Measurements from ENCODE around the gene RUSC2.
"Not testable (repeated sequence)": the region's sequence is repeated elsewhere in the genome, so short reads cannot be mapped to it uniquely, and the experiment has no call there.

Gene RUSC2

DNA sequence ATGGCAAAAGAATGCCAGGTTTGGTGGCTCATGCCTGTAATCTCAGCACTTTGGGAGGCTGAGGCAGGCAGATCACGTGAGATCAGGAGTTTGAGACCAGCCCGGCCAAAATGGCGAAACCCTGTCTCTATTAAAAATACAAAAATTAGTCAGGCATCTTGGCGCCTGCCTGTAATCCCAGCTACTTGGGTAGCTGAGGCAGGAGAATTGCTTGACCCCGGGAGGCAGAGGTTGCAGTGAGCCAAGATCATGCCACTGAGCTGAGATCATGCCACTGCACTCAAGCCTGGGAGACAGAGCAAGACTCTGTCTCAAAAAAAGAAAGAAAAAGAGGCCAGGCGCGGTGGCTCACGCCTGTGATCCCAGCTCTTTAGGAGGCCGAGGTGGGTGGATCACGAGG is 8.3 kb downstream of the RUSC2 start:
- not testable (repeated sequence) for DNase-seq

DNA sequence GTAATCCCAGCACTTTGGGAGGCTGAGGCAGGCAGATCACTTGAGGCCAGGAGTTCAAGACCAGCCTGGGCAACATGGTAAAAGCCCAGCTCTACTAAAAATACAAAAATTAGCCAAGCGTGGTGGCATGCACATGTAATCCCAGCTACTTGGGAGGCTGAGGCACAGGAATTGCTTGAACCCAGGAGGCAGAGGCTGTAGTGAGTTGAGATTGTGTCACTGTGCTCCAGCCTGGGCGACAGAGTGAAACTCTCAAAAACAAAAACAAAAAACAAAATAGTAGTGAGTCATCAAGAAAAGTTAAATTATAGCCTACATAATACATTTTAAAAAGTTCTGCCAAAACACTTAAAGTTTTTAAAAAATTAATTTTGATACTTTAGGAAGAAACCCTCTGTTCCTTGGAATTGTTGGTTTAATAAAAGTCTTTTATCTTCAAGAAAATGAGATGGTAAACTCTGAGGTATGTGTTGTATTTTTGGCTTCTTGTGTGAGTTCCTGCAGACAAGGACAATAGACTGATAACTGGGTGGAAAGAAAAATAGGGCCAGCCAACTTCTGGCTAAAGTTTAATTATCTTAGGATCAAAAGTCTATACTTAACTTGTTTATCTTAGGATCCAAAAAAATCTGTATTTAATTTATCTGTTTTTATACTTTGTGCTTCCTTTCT is 9.3 kb downstream of the RUSC2 start:
- DNase-seq: no peak

DNA sequence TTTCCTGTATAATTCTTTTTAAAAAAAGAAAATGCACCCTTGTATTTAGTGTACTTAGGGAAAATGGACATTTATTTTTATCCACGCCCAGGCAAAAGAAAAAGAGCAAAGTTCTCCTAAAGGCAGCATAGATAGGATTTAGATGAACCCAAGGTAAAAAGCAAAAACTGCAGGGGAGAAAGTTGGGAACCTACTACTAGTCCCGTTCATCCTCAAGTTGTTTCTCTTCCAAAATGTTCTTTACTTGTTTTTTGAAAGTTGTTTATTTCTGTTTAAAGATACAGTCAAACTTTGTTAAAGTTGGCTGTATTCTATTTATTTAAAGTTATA is 9.8 kb downstream of the RUSC2 start:
- DNase-seq: no peak

DNA sequence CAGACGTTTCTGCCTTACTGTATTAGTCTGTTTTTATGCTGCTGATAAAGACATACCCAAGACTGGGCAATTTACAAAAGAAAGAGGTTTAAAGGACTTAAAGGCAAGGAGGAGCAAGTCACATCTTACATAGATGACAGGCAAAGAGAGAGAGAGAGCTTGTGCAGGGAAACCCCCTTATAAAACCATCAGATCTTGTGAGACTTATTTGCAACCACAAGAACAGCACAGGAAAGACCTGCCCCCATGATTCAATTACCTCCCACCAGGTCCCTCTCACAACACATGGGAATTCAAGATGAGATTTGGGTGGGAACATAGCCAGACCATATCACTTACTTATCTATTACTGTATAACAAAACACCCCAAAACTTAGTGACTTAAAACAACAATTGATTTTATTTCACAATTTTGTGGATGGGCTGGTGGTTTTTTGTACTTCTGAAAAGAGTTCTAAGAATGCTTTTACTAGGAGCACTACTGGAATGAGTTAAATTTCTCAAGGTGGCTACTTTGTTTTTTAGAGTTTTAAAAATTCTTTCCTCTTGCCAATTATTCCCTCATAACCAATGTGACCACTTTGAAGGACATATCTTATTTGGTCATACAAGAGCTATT is 10.3 kb downstream of the RUSC2 start:
- DNase-seq: no peak

DNA sequence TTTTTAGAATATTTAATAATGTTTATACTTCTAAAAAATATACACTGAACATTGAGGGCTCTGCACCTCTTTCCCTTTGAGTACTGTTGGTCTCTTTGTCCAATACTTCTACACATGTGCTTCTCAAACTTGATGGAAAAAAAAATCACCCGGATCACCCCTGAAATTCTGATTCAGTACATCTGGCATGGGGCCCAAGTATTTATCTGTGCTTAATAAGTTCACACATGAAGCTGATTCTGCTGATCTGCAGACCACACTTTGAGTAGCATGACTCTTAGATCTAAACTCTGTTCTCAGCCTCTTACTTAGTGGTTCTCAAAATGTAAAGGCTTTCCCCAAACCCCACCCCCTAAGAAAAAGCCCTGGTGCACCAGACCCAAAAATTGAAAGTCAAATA is 12.0 kb downstream of the RUSC2 start:
- no peak for DNase-seq

DNA sequence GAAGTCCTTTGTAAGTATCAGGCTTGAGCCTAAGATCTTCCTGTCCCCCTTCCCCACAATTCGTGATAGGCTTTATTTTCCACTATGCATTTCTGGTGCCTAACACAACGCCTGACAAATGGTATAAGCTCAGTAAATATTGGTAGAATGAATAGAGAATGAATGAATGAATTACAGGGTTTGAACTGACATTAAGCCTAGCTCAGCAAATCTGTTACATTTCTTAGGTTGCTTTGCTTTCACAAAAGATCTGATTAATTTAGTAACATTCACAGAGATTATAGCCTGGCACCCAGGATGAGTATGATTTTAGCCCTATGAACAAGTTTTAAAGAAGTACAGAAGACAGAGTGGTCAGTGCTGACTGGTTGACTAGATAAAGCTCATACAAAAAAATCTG is 16.4 kb downstream of the RUSC2 start:
- no peak for DNase-seq

DNA sequence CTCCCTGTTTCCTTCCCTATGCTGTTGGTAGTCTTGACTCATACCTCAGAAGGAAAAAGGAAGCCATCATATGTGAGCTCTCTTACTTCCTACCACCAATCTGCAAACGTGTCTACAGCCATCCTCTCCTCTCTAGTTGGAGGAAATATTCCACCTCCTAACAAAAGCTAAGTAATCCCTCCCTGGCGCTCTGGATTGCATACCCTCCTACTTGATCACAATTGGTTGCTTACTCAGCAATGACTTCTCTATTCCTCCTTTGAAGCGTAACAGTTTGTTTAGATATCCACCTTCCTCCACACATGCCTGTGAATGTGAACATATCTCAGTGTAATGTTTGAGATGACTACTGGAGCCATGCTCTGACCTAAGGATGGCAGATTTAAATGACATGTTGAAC is 18.2 kb downstream of the RUSC2 start:
- no peak for DNase-seq

DNA sequence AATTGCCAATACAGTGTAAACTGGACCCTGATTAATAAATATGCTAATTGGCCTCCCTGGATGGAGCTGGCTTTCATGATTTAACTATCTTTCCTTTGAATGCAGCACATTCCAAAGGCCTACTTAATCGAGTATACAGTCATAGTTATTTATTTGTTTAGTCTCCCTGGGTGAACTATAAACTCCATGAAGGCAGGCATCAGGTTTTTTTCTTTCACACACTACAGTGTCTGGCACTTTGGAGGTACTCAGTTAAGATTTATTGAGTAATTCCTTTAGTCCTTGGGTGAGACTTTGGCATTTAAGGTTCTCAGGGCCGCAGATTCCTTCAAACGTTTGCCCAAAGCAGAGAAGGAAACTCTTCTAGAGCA is 20.5 kb downstream of the RUSC2 start:
- no peak for DNase-seq

DNA sequence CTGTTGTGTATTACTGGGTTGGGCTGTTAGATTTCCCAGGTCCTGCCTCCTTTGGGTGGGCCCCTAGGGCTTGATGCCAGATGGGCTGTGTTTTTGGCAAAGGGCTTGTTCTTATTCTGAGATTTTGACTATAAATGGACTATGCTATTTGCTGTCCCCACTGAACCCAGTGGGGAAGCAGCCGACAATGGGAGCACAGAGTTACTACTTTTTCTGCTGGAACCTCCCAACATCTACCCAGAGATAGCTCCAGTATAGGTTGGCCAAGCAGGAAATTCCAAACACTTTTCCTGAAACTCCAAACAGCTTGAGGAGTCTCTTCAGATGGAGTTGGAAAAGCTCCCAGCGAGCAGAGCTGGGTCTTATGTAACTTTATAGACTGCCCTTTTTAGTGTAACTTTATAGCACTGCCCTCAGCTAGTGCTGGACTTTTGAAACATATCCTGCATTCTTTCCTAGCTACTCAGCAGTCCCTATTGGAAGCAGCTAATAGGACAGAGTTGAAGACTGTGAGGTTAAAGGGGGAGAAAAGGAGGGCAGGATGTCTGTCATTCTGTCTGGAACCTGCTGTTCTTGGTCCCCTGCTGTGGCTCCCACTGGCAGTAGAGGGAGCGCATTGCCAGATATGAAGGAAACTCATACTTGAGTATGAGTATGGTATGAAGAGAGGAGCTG is 21.0 kb downstream of the RUSC2 start:
- DNase-seq: no peak

DNA sequence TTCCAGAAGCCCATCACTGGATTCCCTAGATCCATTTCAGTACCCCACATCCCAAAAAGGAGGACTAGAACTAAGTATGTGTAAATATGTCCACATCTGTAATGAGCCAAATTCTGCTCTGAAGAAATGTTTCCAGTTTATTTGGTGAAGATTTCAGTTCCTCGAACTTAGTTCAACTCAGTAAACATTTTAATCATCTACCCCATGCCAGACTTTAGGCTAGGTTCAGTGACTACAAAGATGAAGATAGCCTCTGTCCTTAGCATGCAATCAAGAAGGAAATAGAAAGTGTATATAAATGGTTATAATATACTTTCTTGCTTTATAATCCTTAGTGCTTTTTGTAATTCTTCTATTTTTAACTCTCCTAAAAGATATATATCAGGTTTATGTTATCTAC is 21.5 kb downstream of the RUSC2 start:
- DNase-seq: no peak

DNA sequence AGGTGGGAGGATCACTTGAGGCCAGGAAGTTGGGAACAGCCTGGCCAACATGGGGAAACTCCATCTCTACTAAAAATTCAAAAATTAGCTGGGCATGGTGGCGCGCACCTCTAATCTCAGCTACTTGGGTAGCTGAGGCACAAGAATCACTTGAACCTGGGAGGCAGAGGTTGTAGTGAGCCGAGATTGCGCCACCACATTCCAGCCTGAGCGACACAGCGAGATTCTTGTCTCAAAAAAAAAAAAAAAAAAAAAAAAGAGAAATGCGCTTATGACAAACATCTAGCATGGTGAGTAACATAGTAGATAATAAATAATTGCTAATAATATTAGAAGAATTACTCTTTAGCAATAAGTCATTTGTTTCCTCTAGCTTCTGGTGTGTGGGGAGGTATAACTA is 25.9 kb downstream of the RUSC2 start:
- DNase-seq: no peak

DNA sequence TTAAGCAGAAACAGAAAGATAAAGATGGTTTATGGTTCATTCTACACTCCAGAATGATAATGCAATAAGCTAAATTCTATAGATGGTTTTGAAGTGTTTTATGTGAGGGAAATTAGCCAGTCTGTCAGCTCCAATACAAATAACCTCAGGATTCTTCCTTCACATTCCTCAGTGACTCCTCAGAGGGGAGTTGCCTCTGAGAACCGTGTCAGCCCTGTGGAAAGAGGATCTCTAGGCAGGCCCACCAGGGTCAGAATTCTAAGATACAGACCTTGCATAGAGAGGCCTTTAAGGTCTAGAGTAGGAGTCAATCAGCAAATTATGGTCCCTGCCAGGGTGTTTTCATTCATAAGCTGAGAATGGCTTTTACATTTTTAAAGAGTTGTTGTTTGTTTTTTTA is 26.6 kb downstream of the RUSC2 start:
- no peak for DNase-seq

DNA sequence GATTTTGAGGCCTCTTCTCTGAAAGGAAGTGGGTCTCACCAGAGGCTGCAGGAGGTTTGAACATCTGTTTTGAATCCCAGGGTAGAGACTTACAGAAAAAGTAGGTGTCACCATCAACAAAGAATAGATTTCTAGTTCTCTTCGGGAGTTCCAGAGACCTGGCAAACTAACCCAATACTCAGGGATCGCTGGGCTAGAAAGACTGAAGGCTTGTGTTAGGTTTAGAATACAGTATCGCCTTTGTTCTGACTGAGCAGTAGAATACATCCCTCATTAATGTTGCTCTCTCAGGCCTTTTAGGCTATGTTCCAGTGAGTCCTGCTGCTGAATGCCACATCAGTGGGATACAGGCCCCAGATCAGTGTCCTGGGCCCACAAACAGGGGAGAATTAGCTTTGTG is 27.2 kb downstream of the RUSC2 start:
- DNase-seq: no peak

DNA sequence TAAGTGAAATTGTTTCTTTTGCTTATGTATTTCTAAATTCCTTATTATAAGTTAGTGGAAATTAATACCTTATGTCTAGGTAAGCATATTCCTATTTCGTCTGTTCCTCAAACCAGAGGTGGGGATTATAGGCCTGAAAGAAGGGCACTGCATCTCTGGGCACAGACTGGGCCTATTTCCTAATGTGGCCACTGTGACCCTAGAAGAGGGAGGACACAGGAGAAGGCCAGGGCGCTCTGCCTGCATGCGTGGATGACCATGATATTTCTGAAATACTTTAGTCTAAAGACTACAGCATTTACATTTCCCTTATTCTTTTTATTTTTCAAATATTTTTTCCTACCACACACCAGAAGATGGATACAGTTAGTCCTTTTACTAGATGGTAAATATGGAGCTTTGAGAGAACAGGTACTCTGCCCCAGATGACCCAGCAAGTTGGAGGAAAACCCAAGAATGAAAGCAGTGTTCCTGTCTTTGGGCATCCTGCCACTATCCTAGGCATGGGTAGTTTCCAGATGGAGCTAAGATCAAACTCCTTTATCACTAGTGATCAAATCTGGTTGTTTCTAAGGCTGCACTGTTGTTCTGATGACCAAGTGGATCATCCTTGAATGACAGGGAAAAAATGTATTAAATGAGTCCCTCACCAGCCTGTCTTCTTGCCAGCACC is 27.8 kb downstream of the RUSC2 start:
- no peak for DNase-seq

DNA sequence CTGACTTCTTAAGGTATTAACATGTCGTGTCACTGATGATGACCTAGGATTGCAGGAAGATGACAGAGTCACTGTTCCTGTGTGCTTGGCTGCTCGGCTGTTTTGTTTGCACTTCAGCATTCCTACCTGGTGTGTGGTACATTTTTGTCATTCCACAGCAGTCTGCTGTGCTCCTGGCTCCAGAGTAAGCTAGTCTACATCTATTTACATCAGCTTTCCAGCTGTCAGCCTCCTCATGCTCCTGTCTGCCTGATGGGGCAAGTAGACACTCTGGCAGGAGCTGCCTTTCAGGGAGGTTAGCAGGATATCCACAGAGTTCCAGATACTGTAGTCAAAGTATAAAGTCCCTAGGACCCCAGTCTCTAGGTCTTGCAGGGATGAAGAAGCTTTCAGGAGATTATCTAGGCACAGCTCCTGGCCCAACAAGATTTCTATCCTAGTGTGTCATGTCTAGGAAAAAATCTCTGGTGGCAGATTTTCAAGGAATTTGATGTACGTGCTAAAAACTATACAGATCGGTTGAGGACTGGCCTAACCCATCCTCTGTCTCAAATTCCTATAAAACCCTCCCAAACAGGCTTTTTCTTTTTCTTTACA is 28.4 kb downstream of the RUSC2 start:
- no peak for DNase-seq

DNA sequence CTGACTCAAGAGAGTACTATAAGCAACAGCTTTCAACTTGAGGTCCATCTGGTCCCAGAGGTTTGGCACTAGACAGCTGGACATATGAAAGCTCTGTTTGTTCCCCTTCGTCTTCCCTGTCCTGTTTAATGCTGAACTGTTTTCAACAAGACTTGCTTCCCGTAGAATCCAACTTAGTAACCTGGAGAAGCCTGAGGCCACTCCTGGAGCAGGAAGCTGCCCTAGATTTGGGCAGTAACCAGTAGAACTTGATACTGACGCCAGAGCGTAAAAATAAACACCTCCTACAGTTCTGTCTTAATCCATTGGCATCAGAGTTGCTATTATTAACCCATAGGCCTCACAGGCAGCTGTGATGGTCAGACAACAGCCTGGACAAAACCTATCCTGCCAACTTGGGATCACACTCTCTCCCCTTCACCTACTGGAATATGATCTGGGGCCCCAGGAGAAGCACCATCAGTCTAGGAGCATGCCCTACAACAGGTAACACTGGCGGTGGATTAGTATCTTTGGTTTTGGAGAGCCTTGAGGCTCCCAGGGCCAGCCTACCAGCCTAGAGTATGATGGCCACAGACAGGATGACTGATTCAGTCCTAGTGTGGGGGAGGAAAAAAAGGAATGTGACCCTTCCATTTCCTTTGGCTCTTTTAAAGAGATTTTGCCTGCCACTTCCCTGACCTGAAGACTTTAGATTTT is 29.2 kb downstream of the RUSC2 start:
- DNase-seq: no peak

DNA sequence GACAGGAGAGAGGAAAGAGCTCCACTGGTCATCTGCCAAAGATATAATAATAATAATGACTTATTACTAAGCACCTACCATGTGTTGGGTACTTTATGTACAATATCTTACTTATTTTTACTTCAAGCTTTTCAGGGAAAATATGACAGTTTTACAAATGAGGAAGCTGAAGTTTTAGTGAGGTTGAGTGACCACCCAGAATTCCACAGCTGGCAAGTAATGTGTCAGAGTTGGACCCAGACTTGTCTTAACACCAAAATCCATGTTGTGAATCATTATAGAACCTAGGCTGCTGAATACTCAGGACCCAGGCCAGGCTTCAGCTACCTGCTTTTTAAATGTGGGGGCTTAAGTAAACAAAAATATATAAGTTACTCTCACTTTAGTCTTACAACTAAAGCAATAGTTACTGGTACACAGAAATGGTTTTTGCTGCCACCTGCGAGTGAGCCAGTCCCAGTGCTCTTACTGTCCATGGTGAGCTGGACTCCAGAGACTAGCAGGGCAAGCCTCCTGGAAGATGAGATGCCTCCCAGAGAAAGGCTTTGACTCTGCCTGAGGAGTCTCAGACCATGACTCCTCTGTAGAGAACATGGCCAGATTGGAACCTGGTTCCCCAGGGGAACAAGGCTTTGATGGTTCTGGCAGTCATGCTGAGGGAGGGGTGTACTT is 29.9 kb downstream of the RUSC2 start:
- DNase-seq: no peak

DNA sequence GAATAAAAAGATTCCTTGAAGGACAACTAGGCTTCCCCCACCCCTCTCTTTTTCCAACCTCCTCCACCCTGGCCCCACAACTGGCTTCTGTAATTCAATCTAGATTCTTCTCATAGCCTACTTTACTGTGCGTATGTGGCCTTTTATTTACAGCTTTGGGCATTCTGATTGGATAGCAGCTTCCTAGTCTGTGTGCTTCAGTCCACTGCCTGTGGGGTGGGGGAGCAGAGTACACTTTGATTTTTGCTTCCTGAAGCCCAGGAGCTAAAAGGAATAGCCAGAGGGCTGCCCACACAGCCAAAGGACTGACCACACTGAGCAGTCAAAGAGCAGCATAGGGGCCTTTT is 30.4 kb downstream of the RUSC2 start:
- no peak for DNase-seq

DNA sequence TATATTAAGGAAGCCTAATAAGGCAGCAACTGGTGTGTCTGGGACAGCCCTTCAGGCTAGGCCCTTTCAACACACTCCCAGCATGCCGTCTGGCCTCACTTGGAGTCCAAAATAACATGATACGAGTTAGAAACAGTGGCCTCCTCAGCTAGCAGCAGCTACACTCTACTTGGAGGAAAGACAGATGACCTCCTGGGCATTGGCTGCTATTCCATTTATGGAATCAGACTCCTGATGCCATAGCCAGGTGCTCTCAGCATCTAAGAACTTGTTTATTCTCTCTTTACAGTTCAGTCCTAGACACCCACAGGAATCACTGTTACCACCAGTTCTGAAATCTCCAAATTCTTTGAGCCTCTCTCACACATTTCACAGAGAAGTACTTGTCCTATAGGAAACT is 31.8 kb downstream of the RUSC2 start:
- DNase-seq: no peak

DNA sequence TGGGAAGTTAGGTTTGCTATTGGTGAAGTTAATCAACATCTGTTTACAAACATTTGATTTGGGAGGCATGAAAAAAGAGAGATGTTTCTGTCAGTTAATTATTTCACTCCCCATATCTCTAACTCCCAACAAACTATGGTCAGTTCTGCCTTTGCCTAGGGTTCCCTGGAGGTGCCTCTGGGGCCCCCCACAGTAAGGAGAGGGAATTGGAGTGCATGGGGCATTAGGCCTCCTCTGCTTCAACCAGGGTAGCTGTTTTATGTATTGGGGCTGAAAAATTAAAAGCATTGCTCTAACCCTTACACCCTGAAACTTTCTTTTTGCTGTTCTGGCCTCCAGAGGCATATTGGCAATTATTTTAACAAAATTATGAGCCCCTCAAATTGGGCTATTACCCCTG is 32.3 kb downstream of the RUSC2 start:
- no peak for DNase-seq

DNA sequence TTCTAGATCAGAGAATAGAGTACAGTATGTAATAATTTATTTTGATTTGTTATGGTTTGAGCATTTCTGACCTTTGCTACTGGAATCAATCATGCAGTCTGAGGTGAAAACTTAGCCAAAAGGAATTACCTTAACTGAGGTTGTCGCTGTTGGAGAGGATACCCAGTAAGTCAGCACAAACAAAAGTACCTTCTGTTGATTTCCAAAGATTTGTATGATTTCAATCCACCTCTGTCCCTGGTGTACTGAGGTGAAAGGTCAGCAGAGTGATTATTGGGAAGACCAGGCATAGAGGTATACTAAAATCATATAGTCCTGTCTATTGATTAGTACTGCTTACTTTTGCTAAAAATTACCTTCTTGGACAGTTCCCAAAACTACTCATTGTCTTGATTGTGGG is 32.8 kb downstream of the RUSC2 start:
- DNase-seq: no peak

DNA sequence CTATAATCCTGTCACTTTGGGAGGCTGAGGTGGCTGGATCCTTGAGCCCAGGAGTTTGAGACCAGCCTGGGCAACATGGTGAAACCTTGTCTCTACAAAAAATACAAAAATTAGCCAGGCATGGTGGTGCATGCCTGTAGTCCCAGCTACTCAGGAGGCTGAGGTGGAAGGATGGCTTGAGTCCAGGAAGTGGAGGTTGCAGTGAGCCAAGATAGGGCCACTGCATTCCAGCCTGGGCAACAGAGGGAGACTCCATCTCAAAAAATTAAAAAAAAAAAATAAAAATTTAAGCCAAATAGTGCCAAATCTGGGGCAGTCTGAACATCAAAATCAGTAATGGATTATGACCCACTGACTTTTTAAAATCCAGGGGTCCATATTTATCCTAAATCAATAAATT is 33.6 kb downstream of the RUSC2 start:
- not testable (repeated sequence) for DNase-seq
